ENCODE results near the gene CCSER2.
"Not testable (repeated sequence)": the region's sequence is repeated elsewhere in the genome, so short reads cannot be mapped to it uniquely, and the experiment has no call there.

DNA sequence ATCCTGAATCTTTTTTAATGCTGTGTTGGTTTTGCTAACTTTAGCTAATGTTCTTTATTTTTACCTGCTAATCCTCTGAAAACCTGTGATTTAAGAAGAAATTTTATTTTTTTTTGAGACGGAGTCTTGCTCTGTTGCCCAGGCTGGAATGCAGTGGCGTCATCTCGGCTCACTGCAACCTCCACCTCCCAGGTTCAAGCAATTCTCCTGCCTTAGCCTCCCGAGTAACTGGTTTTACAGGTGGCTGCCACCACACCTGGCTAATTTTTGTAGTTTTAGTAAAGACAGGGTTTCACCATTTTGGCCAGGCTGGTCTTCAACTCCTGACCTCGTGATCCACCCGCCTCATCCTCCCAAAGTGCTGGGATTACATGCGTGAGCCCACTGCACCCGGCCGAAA, 170.7 kb downstream of the CCSER2 start:
- not testable (repeated sequence) for TF ChIP-seq ZFP36 (IDR thresholded peaks at IDR 0.05; ENCODE audit: borderline replicate concordance, partially characterized antibody); POLR2A (IDR thresholded peaks at IDR 0.05; ENCODE audit: low read length); BHLHE40 (IDR thresholded peaks at IDR 0.05; ENCODE audit: low read depth, low read length); ZNF302 (CRISPR knock-in tag; IDR thresholded peaks at IDR 0.05); ESRRA (IDR thresholded peaks at IDR 0.05; ENCODE audit: borderline replicate concordance, low read length); JUN (IDR thresholded peaks at IDR 0.05); CEBPB (IDR thresholded peaks at IDR 0.05); EP300 (IDR thresholded peaks at IDR 0.05)
- TF ChIP-seq, protein P1, sequence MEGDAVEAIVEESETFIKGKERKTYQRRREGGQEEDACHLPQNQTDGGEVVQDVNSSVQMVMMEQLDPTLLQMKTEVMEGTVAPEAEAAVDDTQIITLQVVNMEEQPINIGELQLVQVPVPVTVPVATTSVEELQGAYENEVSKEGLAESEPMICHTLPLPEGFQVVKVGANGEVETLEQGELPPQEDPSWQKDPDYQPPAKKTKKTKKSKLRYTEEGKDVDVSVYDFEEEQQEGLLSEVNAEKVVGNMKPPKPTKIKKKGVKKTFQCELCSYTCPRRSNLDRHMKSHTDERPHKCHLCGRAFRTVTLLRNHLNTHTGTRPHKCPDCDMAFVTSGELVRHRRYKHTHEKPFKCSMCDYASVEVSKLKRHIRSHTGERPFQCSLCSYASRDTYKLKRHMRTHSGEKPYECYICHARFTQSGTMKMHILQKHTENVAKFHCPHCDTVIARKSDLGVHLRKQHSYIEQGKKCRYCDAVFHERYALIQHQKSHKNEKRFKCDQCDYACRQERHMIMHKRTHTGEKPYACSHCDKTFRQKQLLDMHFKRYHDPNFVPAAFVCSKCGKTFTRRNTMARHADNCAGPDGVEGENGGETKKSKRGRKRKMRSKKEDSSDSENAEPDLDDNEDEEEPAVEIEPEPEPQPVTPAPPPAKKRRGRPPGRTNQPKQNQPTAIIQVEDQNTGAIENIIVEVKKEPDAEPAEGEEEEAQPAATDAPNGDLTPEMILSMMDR (IDR thresholded peaks at IDR 0.05), result not testable (repeated sequence)
- TF ChIP-seq, protein P2, sequence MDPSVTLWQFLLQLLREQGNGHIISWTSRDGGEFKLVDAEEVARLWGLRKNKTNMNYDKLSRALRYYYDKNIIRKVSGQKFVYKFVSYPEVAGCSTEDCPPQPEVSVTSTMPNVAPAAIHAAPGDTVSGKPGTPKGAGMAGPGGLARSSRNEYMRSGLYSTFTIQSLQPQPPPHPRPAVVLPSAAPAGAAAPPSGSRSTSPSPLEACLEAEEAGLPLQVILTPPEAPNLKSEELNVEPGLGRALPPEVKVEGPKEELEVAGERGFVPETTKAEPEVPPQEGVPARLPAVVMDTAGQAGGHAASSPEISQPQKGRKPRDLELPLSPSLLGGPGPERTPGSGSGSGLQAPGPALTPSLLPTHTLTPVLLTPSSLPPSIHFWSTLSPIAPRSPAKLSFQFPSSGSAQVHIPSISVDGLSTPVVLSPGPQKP (IDR thresholded peaks at IDR 0.05; ENCODE audit: low read depth, low read length), result not testable (repeated sequence)
- TF ChIP-seq, protein P3, sequence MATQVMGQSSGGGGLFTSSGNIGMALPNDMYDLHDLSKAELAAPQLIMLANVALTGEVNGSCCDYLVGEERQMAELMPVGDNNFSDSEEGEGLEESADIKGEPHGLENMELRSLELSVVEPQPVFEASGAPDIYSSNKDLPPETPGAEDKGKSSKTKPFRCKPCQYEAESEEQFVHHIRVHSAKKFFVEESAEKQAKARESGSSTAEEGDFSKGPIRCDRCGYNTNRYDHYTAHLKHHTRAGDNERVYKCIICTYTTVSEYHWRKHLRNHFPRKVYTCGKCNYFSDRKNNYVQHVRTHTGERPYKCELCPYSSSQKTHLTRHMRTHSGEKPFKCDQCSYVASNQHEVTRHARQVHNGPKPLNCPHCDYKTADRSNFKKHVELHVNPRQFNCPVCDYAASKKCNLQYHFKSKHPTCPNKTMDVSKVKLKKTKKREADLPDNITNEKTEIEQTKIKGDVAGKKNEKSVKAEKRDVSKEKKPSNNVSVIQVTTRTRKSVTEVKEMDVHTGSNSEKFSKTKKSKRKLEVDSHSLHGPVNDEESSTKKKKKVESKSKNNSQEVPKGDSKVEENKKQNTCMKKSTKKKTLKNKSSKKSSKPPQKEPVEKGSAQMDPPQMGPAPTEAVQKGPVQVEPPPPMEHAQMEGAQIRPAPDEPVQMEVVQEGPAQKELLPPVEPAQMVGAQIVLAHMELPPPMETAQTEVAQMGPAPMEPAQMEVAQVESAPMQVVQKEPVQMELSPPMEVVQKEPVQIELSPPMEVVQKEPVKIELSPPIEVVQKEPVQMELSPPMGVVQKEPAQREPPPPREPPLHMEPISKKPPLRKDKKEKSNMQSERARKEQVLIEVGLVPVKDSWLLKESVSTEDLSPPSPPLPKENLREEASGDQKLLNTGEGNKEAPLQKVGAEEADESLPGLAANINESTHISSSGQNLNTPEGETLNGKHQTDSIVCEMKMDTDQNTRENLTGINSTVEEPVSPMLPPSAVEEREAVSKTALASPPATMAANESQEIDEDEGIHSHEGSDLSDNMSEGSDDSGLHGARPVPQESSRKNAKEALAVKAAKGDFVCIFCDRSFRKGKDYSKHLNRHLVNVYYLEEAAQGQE (IDR thresholded peaks at IDR 0.05), result not testable (repeated sequence)

Data from A549 (cell line).